Gastroesophageal sphincter (tissue), 3 donors: ENCODE results near the gene SLC12A1.

Experiments used
- EP300 ChIP-seq: sonication (generic); formaldehyde crosslinking; IDR thresholded peaks from one replicate; pipeline ENCODE4 v1.6.1; 2017; ENCODE audit warnings: antibody characterized with exemption, mild to moderate bottlenecking
- POLR2A ChIP-seq, 2 donors: fragments of 450-650 bp; IDR thresholded peaks; one replicate each; pipeline ENCODE4 v1.6.1; 2017; ENCODE audit warnings: antibody characterized with exemption in 2 of 2, mild to moderate bottlenecking in 2 of 2, moderate library complexity in 1 of 2
- POLR2AphosphoS5 ChIP-seq: sonication (generic); formaldehyde crosslinking; IDR thresholded peaks from one replicate; pipeline ENCODE4 v1.6.1; 2017; ENCODE audit warnings: antibody characterized with exemption
- TF ChIP-seq, protein P1 (sequence below), 4 experiments: fragments of 200-600 bp in 2 of 4; fragments of 450-650 bp in 2 of 4; sonication (generic) in 1 of 4; IDR thresholded peaks; one replicate each; pipeline ENCODE4 v1.5.1; 2017 to 2019; ENCODE audit warnings: antibody characterized with exemption in 4 of 4, mild to moderate bottlenecking in 2 of 4, moderate library complexity in 2 of 4

GRCh38 chr15:48282216-48282615 lies 76.1 kb downstream of the SLC12A1 start:
- TF ChIP-seq, protein P1, sequence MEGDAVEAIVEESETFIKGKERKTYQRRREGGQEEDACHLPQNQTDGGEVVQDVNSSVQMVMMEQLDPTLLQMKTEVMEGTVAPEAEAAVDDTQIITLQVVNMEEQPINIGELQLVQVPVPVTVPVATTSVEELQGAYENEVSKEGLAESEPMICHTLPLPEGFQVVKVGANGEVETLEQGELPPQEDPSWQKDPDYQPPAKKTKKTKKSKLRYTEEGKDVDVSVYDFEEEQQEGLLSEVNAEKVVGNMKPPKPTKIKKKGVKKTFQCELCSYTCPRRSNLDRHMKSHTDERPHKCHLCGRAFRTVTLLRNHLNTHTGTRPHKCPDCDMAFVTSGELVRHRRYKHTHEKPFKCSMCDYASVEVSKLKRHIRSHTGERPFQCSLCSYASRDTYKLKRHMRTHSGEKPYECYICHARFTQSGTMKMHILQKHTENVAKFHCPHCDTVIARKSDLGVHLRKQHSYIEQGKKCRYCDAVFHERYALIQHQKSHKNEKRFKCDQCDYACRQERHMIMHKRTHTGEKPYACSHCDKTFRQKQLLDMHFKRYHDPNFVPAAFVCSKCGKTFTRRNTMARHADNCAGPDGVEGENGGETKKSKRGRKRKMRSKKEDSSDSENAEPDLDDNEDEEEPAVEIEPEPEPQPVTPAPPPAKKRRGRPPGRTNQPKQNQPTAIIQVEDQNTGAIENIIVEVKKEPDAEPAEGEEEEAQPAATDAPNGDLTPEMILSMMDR (IDR thresholded peaks at IDR 0.05), result no peak
- no peak for TF ChIP-seq EP300
- TF ChIP-seq POLR2AphosphoS5, result no peak
- no peak for TF ChIP-seq POLR2A (IDR thresholded peaks at IDR 0.05)
